HTR-8/SVneo (cell line): ENCODE measurements around the gene UPK1B.
"Not testable (repeated sequence)": the region's sequence is repeated elsewhere in the genome, so short reads cannot be mapped to it uniquely, and the experiment has no call there.

ENCODE experiments used
- DNase-seq: peaks from one replicate; pipeline ENCODE4 v3.0.0; 2011; ENCODE audit warnings: low spot score, mixed read lengths; ENCODE audit not compliant: insufficient read length
- FAIRE-seq: peaks from 2 replicates; lab custom pipeline; 2011; peaks lifted over from hg19 to GRCh38; lab: Jason Lieb, UNC

The UPK1B gene

GRCh38 chr3:119173325-119173724, at the start of gene UPK1B:
Gene UPK1B, plus strand, starts transcription at chr3:119173598. Its CDS starts 13,144 bp downstream, at chr3:119186742.
- FAIRE-seq (no peak), DNase-seq (no peak)

GRCh38 chr3:119125342-119125741, 48.1 kb upstream of the UPK1B start:
- no peak for FAIRE-seq
- no peak for DNase-seq

GRCh38 chr3:119125742-119126504, 47.5 kb upstream of the UPK1B start:
- FAIRE-seq = no peak
- DNase-seq = no peak

- FAIRE-seq, DNase-seq: not testable (repeated sequence)
These were observed 43.1 kb upstream of the UPK1B start for GRCh38 chr3:119130291-119130690.

GRCh38 chr3:119132291-119132690, 41.1 kb upstream of the UPK1B start:
- not testable (repeated sequence) for FAIRE-seq, DNase-seq

- not testable (repeated sequence) for DNase-seq, FAIRE-seq
These were observed 34.0 kb upstream of the UPK1B start for GRCh38 chr3:119139360-119139759.

GRCh38 chr3:119140466-119140865, 32.9 kb upstream of the UPK1B start:
- DNase-seq (no peak), FAIRE-seq (no peak)

GRCh38 chr3:119145128-119145499, 28.3 kb upstream of the UPK1B start:
- no peak for FAIRE-seq
- DNase-seq = no peak

- peak; percentile 64 for DNase-seq
- peak; percentile 75 for FAIRE-seq
These were observed 27.8 kb upstream of the UPK1B start, which contains the start of gene TEX55 for GRCh38 chr3:119145500-119146167. Gene TEX55, plus strand, starts transcription at chr3:119146165. Its CDS starts 25 bp downstream, at chr3:119146190.

GRCh38 chr3:119146578-119147375, 26.6 kb upstream of the UPK1B start:
- DNase-seq (no peak), FAIRE-seq (no peak)

GRCh38 chr3:119147494-119147893, 25.9 kb upstream of the UPK1B start:
- DNase-seq = no peak
- no peak for FAIRE-seq

- DNase-seq (no peak), FAIRE-seq (no peak)
These were observed 24.8 kb upstream of the UPK1B start for GRCh38 chr3:119148493-119149180.

GRCh38 chr3:119149484-119149883, 23.9 kb upstream of the UPK1B start:
- no peak for DNase-seq
- no peak for FAIRE-seq

GRCh38 chr3:119156868-119157267, 16.5 kb upstream of the UPK1B start:
- no peak for DNase-seq
- FAIRE-seq = no peak

- no peak for DNase-seq
- no peak for FAIRE-seq
These were observed 15.4 kb upstream of the UPK1B start for GRCh38 chr3:119157971-119158370.

GRCh38 chr3:119160361-119160760, 13.0 kb upstream of the UPK1B start:
- DNase-seq (no peak), FAIRE-seq (no peak)

- DNase-seq (no peak), FAIRE-seq (no peak)
These were observed 12.6 kb upstream of the UPK1B start for GRCh38 chr3:119160815-119161214.

- FAIRE-seq (no peak), DNase-seq (no peak)
These were observed 12.2 kb upstream of the UPK1B start for GRCh38 chr3:119161240-119161639.

GRCh38 chr3:119164745-119165144, 8.7 kb upstream of the UPK1B start:
- not testable (repeated sequence) for FAIRE-seq

GRCh38 chr3:119170821-119171220, 2.6 kb upstream of the UPK1B start:
- DNase-seq (no peak), FAIRE-seq (no peak)

More at GRCh38 chr3:119164745-119165144, 8.7 kb upstream of the UPK1B start:
- not testable (repeated sequence) for DNase-seq
